Colon (tissue), 2 donors: ENCODE measurements around the gene EFNA2.

Source experiments
- FAIRE-seq: peaks from 2 replicates; lab custom pipeline; 2012; peaks lifted over from hg19 to GRCh38; lab: Jason Lieb, UNC
- donor health status: control.
- donor health status: control.

The EFNA2 gene

DNA sequence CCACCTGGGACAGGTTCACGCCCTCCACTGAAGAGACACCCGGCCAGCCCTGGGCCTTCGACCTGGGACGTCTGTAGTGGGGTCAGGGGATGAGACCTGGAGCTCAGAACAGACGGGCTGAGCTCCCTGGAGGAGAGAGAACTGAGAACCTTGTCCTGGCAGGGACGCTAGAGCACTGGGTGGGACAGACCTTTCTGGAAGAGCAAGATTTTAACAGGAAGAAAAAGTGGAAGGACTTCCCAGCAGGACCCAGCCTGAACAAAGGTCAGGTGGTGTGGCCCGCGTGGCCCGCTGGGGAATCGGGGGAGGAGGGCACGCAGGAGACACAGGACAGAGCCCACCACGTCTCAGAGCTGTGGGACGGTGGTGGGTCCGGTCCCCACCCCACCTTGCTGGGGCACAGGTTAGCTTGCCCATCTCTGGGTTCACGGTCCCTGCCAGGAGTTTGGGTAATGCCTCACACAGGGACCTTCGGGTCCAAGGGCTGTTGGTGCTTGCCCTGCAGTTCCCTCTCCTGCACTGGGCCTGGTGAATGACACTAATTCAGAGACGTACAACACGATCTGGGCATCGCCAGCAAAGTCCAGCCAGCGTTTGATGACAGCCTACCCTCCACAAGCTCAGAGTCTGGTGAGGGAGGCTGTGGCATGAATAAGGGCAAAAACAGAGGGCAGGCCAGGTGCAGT is 1.2 kb upstream of the EFNA2 start:
- no peak for FAIRE-seq

DNA sequence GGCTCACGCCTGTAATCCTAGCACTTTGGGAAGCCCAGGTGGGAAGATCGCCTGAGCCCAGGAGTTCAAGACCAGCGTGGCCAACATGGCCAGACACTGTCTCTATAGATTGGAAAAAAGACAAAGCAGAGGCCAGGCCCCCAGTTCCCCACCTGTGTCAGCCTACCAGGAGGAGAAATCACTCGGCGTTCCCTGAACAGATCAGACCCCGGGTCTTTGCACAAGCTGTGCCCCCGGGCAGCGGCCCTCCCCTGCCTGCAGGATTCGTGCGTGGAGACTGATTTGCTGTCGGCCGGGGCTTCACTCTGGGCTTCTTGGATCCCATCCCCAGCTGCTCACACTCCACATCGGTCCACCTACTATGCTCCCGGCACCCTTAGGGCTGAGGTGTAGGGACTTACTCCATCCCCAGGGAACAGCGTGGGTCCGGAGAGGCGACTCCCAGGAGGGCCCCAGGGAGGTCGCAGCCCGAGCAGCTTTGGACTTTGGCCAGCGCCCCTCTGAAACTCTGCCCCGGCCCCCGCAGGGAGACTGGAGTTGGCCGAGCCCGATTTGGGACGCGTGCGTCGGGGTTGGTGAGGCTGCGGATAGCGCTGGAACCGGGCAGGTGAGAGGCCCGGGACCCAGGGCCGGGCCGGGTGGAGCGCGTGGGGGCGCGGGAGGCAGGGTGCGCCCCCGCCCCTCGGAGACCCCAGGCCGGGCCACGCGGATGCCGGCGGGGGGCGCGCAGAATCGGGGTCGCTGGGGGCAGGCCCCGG is 515 bp upstream of the EFNA2 start:
- no peak for FAIRE-seq

DNA sequence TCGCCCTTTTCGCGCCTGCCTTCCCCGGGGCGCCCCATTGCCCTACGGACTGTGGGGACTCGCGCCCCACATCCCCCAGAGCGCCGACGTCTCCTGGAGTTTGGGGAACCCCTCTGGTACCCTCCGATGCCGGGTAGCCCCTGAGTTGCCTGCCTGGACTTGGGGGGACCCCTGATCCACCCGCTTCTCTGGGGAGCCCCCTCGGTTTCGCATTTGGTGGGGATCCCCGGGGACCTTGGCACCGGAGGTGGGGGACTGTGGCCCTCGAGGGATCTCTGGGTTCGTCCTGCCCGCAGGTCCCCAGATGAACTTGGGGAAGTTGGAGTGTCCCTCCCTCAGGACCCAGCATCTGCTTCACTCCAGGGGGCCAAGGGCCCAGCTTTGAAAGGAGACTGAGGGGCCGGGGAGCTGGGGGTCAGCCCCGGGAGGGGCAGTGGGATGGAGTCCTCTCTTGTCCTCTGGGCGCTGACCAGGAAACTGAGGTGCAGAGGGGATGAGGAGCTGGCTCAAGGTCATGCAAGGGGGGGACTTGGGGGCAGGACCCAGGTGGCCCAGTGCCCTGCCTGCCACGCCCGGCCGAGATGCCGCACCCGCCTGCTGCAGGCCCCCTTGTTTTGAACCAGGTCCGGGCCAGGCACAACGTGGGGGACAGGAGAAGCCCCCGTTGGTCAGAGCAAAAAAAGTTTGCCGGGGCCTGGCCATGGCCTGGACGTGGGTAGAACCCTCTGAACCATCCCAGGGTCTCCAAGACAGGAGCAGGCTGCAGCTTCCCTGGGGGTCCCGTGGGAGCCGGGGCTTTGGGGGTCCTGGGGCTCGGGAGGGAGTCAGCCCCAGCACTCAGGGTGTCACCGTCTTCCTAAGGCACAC is 1.0 kb downstream of the EFNA2 start:
- no peak for FAIRE-seq

DNA sequence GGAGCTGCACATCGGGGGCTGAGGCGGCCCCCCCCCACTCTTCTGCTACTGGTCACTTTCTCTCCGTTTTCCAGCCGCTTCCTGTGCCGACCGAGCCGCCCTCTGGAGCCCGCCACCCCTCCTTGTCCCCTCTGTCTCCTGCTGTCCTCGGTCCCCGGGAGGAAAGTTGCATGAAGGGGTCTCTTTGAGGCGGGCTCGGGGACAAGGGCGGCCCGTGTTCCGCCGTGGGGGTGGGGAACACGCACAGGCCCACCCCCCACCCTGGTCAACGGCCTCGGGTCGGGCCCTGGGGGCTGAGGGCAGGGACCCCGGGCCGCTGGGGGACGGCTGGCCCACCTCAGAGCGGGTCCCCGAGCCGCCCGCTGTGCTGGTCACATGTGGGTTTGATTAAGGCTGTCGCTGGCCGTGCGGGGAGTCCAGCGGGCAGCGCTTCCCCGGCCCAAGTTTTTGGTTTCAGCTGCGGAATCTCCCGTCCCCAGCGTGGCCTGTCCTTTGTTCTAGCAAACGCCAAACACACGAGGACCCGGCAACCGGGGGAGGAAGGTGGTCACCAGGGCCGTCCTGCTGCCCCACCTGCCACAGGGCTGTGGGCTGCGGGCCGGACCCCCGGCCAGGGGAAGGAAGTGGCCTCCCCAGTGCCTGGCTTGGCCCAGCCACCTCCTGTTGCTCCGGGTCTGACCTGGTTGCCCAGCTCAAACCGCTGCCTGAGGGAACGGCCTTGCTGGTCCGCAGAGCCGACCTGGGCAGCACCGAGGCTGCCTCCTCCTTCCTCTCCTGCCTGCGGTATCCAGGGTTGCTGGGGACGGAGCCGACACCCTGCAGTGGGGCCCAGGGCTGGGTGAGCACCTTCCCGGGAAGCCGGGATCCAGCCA is 1.9 kb downstream of the EFNA2 start:
- FAIRE-seq, result no peak

DNA sequence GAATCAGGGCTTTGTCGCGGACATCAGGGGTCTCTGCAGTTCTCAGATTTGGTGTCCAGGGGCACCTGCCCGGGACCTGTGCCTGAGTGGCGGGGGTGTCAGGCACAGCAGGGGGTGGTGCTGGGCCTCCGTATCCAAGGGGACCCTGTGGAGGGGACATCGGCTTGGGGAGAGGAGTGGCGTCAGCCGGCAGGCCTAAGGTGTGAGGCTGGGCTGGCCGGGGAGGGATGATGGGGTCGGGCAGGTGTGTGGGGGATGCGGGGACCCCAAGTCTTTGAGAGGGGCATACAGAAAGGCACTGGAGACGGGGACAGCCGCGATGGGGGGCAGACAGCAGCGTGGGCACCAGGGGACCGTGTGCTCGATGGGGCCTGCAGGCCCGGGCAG is 2.5 kb downstream of the EFNA2 start:
- FAIRE-seq, result no peak

DNA sequence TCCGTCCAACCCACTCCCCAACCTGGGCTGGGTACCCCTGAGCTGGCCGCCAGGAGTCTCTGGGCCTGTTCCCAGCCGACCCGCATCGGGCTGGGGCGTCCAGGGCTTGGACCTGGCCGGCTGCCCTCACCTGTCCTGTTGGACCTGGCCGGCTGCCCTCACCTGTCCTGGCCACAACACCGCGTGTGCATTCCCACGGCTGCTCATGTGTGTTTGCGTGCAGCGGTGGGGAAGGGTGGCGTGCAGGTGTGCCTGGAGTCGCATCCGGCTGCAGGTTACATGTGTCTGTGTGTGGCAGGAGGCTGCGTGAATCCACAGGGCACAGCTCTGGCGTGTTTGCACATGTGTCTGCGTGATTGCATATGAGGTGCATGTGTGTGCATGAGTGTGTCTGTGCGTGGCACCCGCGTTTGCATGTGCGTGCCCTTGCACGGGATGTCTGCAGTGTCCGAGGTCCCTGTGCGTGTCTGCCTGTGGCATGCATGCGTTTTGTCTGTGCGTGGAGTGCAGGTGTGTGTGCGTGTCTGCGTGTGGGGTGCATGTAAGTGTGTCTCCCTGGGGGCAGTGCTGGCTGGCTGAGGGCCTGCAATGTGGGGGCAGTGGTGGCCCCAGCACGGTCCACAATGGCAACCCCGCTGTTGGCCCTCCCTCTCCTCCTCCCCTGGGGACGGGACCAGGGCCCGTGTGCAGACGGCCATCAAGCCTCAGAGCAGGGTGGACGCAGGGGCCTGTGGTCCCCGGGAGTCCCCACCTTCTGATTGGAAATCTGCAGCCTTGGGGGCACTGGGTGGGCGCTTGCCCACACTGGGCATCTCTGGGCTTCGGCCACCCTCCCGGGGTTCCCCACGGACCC is 3.4 kb downstream of the EFNA2 start:
- no peak for FAIRE-seq

DNA sequence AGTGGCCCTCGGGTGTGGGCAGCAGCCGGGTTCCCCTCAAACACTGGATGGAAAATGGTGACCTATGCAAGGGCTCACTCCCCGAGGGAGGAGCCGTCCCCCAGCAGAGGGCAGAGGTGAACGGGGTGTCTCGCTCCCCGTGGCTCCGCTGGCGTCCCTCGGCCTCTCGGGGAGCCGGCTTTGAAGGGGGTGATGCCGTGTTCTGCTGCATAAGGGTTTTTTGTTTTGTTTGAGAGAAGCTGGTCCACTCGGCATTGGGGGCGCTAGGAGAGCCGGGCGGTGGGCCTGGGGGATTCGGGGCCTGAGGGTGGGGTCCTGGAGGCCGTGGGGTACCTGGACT is 4.0 kb downstream of the EFNA2 start:
- no peak for FAIRE-seq

DNA sequence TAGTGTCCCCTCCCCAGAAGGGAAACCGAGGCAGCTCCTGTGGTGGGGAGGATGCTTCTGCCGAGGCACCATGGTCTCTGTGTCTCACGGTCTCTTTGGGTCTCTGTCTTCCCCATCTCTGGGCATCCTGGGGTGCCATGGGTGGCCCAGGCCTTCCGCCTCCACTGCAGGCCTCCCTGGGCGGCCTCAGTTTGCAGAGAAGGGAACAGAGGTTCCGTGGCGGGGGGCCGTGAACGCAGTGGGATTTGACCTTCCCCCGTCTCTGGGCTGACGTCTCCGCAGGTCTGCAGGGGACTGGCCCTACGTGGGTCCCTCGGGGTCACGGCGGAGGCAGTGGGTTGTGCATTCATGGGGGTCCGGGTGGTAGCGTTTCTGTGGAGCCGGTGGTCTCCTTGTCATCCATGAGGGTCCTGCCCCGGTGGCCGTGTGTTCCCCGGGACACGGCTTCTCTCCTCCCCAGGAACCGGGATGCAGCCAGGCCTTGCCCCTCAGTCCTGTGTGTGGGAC is 4.6 kb downstream of the EFNA2 start:
- FAIRE-seq, result no peak

DNA sequence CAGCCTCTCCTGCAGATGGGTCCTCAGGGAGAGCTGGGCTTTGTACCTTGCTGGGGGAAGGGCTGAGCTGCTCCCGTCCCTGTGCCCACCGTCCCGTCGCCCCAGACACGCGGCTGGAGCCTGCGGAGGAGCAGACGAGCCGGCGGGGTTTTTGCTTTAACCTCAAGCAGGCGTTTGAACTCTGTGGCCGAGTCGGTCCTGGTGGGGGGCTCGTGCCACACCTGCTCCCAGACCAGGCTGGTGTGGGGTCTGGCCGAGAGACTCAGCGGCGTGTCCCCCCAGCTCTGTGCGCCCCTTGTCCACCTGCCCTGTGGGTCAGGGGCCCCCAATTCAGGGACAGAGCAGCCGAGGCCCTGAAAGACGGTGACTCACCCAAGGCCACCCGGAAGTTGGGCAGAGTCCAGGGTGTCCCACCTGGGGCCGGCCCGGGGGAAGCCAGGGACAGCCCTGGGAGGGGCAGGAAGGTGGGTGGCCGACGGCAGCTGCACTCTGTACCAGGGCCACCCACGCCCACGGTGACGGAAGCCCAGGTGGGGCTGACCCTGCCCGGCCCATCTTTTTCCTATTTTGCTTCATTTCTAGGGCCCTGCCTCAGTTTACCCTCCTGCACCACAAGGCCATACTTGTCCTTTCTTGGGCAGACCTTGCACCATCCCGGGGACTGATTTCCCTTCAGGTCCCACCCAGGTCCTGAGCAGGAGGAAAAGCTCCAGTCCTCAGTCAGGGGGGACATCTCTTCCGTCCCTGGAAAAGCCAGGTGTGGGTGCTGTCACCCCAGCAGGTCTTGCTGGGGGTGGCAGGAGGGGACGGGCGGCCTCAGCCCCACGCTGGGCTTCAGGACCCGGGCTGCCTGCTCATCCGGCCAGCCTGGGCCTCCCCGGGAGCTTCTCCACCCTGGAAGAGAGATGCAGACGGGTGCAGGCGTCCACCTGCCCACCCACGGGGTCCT is 5.3 kb downstream of the EFNA2 start:
- no peak for FAIRE-seq

DNA sequence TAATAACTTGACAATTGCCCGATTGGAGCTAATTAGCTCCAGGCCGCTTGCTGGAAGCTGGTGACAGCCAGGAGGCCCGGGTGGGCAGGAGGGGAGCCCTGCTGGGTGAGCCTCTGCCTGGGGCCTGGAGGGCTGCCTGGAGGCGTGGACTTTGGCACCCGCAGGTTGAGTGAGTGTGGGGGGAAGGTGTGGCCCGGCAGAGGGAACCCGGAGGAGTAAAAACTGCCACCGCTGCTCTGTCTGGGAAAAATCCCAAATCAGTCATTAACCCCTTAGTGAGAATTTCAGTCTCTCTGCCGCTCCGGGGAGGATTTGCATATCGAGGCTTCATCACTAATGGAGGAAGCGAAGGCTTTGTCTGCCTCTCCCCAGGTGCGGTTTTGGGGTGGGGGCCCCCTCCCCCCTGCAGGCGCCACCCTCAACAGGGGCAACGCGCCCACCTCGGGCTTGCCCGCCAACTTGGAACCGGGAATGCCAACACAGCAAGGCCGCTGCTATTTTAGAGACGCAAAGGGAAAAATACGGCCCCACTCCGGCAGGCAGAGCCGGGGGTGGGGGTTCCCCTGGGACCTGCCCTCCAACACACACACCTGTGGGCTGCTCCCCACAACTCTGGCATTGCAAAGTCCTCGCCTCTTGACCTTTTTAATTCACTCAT is 6.2 kb downstream of the EFNA2 start:
- FAIRE-seq, result no peak

DNA sequence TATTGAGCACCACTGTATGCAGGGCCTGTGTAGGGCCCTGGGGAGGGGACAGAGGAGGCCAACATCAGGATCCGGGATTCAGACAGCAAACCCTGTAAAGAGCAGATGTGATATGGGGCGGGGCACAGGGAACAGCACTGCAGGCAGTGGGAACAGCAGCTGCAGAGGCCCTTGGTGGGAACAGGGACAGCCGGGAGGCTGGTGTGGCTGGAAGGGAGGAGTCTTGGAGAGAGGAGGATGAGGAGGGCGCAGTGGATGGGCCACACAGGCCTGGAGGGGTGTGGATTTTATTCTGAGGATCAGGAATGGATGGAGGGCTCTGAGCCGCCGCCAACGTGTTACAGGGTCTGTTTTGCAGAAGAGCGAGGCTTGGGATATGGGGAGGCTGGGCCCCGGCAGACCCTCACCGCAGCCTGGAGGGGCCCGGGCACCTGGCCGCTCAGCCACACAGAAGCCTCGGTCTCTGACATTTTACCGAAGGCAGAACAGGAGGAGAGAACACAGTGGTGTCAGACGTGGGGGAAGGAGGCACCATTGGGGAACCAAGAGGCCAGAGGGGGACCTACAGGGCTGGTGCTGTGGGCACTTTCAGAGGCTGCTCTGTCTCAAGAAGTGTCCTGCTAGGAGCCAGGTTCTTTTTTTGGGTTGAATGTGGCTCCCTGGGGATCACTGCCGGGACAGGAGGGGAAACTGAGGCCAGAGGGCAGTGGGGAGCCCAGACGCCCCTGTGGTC is 6.9 kb downstream of the EFNA2 start:
- FAIRE-seq, result no peak

DNA sequence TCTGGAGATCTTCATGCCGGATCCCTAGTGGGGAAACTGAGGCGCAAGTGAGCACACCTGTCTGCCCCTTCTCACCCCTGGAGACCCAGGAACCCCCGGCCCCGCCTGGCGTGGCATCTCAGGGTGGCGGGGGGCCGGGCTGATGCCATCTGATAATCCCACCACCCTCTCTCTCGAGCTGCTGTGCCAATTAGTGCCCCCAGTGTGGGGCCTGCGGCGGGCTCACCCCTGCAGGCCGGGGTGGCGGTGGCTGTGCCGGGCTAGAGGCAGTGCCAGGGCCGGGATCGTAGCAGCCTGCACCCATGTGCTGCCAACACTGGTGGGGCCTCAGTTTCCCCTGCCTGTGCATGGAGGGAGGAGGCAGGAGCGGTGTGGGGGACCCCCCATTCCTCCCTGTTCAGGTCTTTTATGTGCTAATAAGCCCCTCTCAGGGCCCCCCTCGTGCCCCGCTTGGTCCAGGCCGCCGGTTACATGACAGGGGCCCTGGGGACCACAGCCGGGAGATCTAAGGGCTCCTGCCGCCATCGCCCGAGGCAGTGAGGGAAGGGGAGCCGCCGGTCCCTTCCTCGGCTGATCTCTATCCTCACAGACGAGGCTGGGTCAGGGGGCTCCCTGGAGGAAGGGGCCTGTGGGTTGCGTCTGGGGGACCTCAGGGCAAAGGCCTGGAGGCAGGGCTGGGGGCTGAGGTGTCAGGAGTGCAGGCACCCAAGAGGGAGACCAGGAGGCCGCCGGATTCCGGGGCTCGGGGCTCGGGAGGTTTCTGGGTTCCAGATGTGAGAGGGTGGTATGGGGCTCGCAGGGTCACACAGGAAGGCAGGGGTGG is 8.3 kb downstream of the EFNA2 start:
- FAIRE-seq, result no peak

DNA sequence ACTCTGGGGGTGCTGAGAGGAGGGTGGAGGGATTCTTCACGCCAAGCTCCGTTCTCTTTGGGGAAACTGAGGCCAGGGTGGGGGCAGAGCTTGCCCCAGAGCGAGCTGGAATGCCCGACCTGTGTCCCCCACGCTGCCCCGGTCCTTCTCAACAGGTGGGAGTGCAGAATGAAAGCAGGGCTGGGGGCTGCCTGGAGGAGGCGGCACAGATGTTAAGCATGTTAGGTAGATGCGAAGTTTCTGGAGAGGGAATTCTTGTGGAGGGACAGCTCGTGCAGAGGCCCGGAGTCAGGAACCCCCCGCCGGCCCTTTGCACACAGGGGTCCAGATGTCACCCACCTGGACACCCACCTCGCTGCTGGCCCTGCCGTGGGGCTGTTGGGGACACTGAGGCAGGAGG is 9.0 kb downstream of the EFNA2 start:
- no peak for FAIRE-seq

DNA sequence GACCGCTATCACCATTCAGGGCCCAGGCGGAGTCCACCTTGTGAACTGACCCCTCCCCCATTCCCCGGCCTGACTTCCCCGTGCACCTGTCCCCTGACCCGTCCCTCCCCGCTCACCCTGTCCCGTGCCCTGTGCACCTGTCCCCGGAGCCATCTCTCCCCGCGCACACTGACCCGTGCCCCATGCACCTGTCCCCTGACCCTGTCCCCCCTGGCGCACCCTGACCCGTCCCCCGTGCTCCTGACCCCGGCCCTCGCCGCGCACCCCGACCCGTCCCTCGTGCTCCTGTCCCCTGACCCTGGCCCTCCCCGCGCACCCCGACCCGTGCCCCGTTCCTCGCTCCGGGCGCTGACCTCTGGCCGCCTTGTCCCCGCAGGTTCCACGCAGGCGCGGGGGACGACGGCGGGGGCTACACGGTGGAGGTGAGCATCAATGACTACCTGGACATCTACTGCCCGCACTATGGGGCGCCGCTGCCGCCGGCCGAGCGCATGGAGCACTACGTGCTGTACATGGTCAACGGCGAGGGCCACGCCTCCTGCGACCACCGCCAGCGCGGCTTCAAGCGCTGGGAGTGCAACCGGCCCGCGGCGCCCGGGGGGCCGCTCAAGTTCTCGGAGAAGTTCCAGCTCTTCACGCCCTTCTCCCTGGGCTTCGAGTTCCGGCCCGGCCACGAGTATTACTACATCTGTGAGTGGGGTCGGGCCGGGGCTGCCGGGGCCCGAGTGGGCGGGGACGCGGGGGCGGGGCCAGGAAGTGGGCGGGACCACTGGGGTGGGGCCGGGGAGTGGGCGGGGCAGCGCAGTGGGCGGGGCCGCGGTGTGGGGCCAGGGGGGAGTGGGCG is 9.7 kb downstream of the EFNA2 start:
- FAIRE-seq, result no peak

DNA sequence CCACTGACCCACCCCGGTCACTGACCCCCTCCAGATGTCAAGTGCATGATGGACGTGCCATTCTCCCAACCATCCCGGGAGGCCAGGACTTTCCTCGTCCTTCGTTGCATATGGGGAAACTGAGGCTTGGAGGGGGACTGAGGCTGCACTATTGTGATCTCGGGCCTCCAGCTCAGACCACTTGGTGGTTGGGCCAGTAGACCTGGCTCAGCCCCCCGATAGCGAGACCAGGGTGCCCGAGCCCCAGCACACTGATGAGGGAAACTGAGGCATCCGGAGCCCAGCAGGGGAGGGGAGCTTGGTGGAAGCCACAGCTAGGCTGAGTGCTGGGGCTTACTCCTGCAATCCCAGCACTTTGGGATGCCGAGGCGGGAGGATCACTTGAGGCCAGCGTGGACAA is 10.4 kb downstream of the EFNA2 start:
- FAIRE-seq, result no peak

DNA sequence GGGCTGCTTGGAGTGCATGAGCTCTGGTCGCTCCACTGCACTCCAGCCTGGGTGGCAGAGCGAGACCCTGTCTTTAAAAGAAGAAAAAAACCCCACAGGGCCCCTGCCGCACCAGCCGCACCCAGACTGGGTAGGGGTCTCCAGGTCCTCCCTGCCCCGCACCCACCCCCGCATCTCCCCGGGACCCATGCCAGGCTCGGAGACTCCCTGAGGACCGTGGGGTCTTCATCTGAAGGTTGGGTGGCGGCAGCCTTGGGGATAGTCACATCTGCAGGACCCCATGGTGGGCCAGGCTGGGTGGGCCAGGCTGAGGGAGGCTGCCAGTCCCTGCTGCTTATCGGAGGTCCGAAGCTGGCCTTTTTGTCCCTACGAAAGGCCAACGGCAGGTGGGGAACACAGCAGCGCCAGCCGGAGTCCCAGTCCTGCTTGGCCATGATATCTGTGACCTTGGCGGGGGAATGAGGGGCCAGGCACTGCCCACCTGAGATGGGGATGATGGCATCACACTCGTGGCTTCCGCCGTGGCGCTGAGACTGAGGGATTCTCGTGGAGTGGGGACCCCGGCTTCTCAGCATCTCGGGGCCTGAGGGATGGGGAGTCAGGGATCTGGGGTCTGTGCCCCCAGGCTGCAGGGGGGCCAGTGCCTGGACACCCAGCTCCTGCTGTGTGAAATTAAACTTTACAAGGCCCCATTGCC is 11.1 kb downstream of the EFNA2 start:
- FAIRE-seq, result no peak
